ENCODE measurements around the gene CLPSL2.

Gene CLPSL2

DNA sequence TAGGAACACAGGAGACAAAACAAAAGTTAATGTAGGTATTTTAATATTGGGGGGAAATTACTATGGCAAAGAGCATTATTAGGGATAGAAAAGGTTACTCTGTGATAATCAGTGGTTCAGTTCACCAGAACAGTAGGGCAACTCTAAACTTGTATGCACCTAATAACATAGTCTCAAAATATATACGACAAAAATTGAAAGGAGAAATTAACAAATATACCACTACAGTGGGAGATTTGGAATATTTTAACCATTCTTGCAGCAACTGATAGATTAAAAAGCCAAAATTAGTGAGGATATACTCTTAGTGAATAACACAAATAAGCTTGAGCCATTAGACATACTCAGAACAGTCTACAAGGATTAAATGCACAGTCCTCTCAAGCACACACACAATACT is 28.5 kb upstream of the CLPSL2 start:
- DNase-seq: no peak

GRCh38 chr6:35750557-35750956 is 25.8 kb upstream of the CLPSL2 start:
- no peak for DNase-seq

DNA sequence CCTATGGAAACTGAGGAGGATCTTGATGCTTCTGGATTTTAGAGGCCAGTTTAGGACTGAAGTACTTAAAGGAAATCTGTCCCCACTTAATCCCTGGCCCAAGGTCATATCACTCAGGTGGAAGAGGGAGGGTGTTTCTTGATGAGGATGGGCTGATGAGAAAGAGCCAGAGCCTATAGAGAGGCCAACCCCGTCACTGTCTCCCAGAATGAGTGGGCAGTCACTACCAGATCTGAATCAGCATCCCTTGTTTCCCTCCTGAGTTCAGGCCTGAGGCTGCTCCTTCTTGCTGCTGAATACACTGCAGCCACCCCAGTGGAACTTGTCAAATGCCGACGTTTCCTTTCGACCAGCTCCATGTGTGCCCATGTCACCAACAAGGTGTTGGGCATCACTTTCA is 24.8 kb upstream of the CLPSL2 start:
- DNase-seq: no peak

DNA sequence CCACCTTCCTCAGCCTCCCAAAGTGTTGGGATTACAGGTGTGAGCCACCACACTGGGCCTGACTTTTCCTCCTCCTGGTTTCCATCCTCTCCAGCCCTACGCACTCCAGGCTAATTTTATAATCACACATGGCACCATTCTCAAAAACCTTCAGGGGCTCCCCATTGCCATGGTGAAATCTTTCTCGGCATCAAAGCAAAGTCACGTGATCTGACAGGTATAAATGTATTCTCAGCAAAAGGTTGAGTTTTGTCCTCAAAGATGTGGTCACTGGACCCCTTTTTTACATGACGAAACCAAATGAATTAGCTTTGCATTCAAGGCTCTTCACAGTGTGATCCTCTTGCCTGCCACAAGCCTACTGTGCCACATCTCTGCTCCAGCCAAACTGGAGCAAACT is 24.1 kb upstream of the CLPSL2 start:
- DNase-seq: no peak

DNA sequence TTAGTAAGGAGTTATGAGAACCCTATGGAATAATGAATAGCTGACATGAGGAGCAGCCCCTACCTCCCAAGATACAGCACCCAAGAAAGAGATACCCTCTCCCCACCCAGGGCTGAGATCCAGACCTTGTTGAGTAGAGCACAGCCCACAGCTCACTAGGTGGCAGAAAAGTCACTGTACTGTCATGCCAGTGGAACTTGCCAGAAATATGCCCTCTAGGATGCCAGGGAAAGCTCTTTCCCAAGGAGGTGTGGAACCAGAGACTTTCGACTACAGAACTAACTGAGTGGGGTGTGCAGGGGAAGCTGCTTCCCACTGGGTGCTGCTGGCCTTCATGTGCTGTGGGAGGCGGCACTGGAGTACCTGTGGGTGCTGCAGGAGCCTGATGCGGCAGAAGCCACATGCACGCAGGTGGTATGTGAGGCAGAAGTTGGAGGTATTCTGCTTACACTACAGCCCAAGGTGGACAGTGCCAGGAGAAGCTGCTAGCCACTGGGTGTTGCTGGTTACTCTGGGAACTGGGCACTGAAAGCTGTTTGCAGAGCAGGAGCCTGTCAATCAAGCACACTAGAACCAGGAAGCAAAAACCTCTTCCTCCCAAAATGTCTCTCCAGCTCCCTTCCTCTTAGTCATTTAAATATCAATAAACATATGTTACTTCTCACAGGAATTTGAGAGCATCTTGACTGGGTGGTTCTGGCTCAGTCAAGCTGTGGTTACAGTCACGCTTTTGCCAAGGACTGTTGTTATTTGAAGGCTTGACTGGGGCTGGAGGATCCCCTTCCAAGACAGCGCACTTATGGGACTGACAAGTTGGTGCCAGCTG is 21.7 kb upstream of the CLPSL2 start:
- no peak for DNase-seq

DNA sequence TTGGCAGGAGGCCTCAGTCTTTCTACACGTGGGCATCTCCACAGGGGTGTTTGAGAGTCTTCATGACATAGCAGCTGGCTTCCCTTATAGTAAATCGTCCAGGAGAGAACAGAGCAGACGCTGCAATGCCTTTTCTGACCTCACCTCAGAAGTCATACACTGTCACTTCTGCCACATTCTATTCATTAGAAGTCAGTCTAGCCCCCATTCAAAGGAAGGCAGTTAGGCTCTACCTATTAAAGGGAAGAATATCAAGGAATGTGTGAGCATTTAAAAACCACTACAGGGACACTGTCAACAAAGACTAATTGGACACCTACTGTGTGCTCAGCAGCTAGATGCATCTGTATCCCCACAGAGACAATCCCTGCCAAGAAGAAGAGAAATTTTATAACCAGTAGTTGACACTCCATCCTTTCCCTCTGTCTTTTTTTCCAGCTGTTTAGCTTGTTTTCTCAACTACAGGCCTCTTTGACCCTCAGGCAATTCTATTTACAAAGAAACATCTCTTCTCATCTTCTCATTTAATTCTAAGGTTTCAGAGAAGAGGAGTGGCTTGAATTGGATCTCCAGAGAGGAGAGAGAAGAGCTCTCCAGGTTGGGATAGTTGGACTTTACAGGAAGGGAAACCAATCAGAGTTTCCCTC is 21.0 kb upstream of the CLPSL2 start:
- no peak for DNase-seq

DNA sequence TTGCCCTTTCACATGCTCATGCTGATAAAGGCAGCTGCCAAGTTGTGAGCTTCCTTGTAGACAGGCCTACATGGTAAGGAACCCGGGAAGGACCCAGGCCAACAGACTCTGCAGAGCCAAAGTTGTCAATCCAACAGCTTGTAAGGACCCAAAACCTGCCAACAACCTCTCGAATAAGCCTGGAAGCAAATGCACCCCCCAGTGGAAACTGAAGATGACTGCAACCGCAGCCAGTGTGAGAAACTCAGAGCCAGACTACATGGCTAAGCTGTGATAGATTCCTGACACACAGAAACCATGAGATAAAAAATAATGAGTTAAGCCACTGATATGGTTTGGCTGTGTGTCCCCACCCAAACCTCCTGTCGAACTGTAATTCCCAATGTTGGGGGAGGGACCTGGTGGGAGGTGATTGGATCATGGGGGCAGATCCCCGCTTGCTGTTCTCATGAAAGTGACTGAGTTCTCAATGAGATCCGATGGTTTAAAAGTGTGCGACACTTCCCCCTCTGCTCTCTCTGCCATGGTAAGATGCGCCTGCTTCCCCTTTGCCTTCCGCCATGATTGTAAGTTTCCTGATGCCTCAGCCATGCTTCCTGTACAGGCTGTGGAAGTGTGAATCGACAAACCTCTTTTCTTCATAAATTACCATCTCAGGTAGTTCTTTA is 18.8 kb upstream of the CLPSL2 start:
- DNase-seq: peak in 1 of 3 donors; percentile 35

- DNase-seq: no peak
Measured at GRCh38 chr6:35759426-35759825, 17.0 kb upstream of the CLPSL2 start.

DNA sequence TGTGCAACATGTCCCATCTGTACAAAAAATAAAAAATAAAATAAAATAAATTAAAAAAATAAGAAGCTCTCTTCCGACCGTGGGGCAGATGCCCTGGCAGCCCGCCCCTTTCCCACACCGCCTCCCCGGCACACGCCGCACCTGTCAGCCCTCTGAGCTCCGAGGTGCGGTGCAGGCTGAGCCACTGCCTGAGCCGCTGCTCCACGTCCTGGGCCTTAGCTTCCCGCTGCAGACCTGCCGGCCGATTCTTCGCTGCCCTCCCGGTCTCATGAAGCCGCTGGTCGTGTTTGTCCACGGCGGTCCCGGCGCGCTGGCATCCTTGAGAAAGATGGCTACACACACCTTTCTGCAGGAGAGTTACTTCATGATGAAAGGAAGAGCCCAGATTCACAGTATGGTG is 10.7 kb upstream of the CLPSL2 start:
- DNase-seq: no peak

GRCh38 chr6:35769211-35769610 is 7.2 kb upstream of the CLPSL2 start:
- no peak for DNase-seq

DNA sequence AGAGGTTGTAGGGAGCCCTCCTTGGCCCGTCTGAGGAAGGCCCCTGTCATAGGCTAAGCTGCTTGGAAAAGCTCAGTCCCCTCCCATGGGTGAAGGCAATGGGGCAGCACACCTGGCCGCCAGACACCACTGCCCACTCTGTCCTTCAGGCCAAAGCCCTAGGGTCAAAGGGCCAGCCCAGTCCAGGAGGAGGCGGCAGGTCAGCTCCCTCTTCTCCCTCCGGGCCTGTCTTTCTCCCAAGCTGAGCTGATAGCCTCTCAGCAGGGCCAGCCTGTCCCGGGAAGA is 5.1 kb upstream of the CLPSL2 start:
- no peak for DNase-seq

GRCh38 chr6:35774116-35774794 is 2.1 kb upstream of the CLPSL2 start:
- no peak for DNase-seq

DNA sequence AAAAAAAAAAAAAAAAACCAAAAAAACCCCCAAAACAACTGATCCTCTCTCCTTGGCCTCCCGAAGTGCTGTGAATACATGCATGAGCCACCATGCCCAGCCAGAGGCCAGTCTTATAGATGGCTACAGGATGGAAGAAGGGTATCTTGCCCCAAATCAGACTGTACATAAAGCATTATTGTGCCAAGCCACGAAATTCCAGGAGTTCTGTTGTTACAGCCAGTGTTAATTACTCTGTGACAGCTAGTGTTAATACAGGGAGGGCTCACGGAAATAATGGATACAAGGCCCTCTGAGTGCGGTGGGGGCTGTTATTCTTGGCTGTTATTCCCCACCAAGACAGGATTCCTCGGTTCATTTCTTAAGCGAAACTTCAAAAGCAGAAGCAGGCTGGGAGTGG is 1.4 kb upstream of the CLPSL2 start:
- DNase-seq: no peak

GRCh38 chr6:35777356-35778102 is 1.1 kb downstream of the CLPSL2 start:
- DNase-seq: no peak

GRCh38 chr6:35778437-35778836 is 2.0 kb downstream of the CLPSL2 start:
- DNase-seq: no peak

- no peak for DNase-seq
Measured at GRCh38 chr6:35780719-35781118, 4.3 kb downstream of the CLPSL2 start, which contains the start of gene CLPSL1. CLPSL1 (plus strand) TSS chr6:35781019; CDS start chr6:35781111, 92 bp downstream.

DNA sequence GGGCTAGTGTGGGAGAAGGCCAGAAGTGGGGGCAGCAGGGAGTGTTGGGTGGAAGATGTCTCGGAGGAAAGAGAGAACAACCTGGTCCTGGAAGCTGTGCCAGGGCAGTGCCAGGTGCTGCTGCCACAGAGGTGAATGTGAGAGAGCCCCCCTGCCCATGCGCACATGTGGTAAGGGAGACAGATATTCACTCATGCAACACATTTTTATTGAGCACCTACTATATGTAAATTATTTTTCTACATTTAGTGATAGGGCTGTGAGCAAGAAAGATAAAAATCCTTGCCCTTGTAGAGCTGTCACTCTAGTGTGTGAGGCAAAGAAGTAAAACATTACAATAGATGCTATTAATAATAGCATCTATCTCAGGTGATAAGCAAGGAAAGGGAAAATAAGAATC is 4.9 kb downstream of the CLPSL2 start:
- DNase-seq: no peak

DNA sequence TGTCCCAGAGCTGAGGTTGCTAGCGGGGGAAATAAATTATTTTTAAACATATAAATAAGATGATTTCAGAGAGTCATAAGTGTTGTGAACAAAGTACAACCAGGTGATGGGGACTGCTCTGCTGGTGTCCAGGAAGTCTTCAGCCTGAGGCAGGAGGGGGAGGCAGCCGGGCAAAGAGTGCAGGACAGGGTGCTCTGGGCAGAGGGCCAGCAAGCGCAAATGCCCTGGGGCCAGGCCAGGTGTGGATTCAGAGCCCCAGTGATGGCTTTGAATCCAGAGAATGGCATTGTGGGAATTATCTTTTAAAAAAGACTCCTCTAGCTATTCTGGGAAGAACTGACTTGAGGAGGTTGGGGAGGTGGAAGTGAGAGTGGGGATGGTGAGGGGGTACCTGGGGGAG is 6.0 kb downstream of the CLPSL2 start:
- no peak for DNase-seq

DNA sequence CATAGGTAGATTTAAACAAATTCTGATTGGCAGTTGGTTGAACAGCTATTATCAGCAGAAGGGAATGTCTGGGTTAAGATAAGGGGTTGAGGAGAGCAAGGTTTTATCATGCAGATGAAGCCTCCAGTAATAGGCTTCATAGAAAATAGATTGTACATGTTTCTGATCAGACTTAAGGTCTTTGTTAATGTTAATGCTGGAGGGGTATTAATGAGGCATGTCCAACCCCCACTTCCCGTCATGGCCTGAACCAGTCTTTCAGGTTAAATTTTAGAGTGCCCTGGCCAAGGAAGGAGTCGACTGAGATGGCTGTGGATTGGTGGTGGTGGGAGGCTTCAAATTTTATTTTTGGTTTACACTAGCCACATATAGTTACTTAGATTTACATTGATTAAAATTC is 7.8 kb downstream of the CLPSL2 start:
- no peak for DNase-seq

- no peak for DNase-seq
Measured at GRCh38 chr6:35786272-35786671, 9.9 kb downstream of the CLPSL2 start.

GRCh38 chr6:35786810-35787209 is 10.4 kb downstream of the CLPSL2 start:
- no peak for DNase-seq

DNA sequence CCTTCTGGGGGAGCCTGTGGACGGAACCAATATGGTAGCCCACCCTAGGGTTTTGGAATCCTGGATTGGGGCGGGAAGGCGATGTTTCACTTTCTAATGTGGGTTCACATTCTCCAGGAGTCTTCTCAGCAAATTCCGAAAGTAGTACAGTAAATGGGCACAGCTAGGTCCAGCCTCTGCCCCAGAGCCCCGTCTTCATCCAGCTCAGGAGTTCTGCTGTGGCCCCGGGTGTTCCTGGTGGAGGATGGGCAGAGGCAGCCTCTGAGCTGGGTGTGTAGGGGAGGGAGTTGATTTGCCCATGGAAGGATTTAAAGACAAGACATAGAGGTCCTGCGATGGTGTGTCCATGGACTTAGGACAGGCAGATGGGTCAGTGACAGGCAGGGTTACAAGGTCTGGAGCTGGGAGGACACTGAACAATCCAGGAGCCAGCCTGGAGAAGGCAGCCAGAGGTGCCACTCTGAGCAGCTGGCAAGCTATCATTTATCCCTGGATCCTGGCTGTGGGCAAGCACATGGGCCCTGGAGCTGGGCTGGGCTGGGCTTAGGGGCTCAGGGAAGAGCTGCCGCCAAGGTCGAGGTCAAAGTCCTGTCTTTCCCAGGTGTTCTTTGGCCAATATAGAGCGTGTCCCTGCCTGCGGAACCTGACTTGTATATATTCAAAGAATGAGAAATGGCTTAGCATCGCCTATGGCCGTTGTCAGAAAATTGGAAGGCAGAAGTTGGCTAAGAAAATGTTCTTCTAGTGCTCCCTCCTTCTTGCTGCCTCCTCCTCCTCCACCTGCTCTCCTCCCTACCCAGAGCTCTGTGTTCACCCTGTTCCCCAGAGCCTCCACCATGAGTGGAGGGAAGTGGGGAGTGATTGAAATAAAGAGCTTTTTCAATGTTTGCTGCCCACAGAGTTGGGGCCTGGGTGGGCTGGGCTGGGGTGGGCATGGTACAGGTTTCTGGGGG is 11.1 kb downstream of the CLPSL2 start:
- no peak for DNase-seq

Measured in suppressor macrophage treated with lipopolysaccharide for 1 hour (primary cell).